Mesothelial cell of epicardium (in vitro differentiated cells): ENCODE measurements around the gene RPS6KA4. TPM values are rescaled to one million over a fixed set of nuclear protein-coding genes. Genes with fewer than 3 reads are reported as not detected.

ENCODE experiments used
- DNase-seq, 2 experiments: peaks; one replicate each; pipeline ENCODE4 v3.0.0; 2021; ENCODE audit warnings: low spot score in 2 of 2; ENCODE audit not compliant: unreplicated experiment in 2 of 2
- H3K27ac Mint-ChIP-seq: 2 replicates; pipeline ENCODE4 v1.8.0; 2021; ENCODE audit warnings: mixed read lengths
- H3K27me3 Mint-ChIP-seq: 2 replicates; pipeline ENCODE4 v1.8.0; 2021; ENCODE audit warnings: low read depth, mixed read lengths
- H3K36me3 Mint-ChIP-seq: 2 replicates; pipeline ENCODE4 v1.8.0; 2021; ENCODE audit warnings: mixed read lengths
- H3K4me1 Mint-ChIP-seq: 2 replicates; pipeline ENCODE4 v1.8.0; 2021; ENCODE audit warnings: mixed read lengths
- H3K4me3 Mint-ChIP-seq: 2 replicates; pipeline ENCODE4 v1.8.0; 2021; ENCODE audit warnings: mild to moderate bottlenecking, moderate library complexity, mixed read lengths
- H3K9me3 Mint-ChIP-seq: 2 replicates; pipeline ENCODE4 v1.8.0; 2021; ENCODE audit warnings: mixed read lengths
- total RNA-seq: library from RNA; stranded (reverse); gene quantifications from 3 replicates; pipeline ENCODE4 v1.2.1, GENCODE V29; 2021
- TF ChIP-seq, protein P1 (sequence below): fragments of 200-600 bp; sonication (generic); IDR thresholded peaks from one replicate; pipeline ENCODE4 v1.5.0; 2021; ENCODE audit warnings: antibody characterized with exemption; ENCODE audit not compliant: unreplicated experiment

RPS6KA4 gene
- total RNA-seq, 1 donor from 2014 or later: 30.1 TPM

DNA sequence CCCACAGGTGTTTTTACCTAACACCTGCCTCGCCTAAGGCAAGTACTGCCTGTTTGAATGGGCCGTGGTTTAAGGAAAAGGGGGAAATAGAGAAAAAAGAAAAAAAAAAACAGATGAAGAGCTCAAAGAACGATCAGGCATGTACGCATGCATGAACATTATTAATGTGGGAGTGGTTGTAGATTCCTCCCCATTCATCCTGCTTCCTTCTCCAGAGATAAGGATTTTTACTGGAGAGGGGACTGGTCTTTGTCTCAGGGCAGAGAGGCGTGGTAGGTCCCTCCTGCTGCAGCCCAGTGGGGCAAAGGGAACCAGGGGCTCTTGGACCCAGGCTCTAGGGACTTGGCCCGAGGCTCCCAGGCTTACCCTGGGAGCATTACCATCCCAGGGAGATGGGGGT is 23.1 kb downstream of the RPS6KA4 start:
- Mint-ChIP-seq H3K27ac (no peak overlapping the region), H3K4me3 (no peak overlapping the region), H3K36me3 (no peaks in the 10 kb centered on the region), H3K9me3 (no peaks in the 10 kb centered on the region), H3K27me3 (no peaks in the 10 kb centered on the region), H3K4me1 (peaks cover 11% of the 10 kb centered on the region)
- TF ChIP-seq, protein P1, sequence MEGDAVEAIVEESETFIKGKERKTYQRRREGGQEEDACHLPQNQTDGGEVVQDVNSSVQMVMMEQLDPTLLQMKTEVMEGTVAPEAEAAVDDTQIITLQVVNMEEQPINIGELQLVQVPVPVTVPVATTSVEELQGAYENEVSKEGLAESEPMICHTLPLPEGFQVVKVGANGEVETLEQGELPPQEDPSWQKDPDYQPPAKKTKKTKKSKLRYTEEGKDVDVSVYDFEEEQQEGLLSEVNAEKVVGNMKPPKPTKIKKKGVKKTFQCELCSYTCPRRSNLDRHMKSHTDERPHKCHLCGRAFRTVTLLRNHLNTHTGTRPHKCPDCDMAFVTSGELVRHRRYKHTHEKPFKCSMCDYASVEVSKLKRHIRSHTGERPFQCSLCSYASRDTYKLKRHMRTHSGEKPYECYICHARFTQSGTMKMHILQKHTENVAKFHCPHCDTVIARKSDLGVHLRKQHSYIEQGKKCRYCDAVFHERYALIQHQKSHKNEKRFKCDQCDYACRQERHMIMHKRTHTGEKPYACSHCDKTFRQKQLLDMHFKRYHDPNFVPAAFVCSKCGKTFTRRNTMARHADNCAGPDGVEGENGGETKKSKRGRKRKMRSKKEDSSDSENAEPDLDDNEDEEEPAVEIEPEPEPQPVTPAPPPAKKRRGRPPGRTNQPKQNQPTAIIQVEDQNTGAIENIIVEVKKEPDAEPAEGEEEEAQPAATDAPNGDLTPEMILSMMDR: no peak
- DNase-seq: no peak

DNA sequence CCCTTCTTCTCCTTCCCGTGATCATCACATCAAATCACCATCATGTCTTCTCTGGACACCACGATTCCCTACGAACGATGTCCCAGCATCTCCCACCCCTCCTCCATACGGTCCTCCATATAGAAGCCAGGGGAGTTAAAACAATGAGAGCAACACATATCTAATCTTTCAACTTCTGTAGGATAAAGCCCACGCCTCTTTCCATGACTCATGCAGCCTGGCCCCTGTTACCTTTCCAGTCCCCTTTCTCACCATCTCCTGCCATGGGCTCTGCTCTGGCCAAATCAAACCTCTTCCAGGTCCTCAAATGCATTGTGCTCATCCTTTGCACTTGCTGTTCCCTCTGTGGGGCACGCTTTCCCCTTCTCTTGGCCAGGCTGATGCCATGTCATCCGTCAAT is 23.6 kb downstream of the RPS6KA4 start:
- TF ChIP-seq, protein P1: no peak
- Mint-ChIP-seq H3K27ac (no peak overlapping the region), H3K9me3 (no peaks in the 10 kb centered on the region), H3K27me3 (no peaks in the 10 kb centered on the region), H3K4me1 (peaks cover 11% of the 10 kb centered on the region), H3K4me3 (no peak overlapping the region), H3K36me3 (no peaks in the 10 kb centered on the region)
- DNase-seq: no peak

DNA sequence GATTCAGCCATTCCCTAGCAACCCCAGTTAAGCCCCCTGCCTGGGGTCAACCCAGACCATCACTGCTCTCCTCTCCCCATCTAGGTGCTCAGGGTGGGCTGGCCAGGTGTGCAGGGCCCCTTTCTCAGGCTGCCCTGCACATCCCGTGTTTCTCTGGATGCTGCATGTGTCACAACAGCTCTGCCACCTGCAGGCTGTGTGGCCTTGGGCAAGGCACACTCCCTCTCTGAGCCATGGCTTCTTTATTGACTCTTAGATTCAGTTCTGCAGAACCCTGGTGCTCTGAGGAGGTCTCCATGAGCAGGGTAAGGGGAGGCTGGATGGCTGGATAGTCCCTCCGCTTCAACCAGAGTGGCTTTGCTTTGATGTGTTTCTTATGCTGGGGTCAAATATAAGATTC is 24.6 kb downstream of the RPS6KA4 start:
- TF ChIP-seq, protein P1: no peak
- no peaks in the 10 kb centered on the region for H3K9me3 Mint-ChIP-seq
- no peak overlapping the region for H3K27ac Mint-ChIP-seq

DNA sequence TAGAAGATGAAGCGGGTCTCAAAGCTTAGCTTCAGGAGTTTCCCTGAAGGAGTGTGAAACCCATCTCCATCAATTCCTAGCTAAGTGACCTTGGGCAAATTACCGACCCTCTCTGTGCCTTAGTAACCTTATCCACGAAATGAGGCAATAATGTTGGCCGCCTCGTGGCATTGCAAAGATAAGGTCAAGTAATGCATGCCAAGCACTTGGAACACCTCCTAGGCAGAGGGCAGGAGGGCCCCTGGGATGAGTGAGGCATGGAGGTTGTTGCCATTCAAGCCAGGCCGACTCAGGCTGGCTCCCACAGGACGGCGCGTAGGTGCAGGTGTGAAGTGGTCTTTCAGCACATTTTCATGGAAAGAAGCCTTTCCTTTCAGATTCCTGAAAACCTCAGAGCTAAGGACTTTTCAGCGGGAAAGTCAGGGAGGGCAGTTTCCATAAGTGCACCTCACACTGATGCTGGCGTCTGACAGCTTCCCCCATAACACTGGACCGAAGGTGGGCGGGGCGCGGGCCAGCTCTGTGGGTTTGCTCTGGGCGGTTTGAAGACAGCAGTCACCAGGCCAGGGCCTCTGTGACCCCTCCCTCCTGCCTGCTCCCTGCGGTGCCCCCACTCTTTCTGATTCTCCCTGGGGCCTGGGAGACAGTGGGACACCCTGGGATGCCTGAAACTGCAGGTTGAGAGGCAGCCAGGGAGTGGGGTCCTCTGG is 25.2 kb downstream of the RPS6KA4 start:
- TF ChIP-seq, protein P1: no peak
- Mint-ChIP-seq H3K36me3 (no peaks in the 10 kb centered on the region), H3K4me3 (no peak overlapping the region), H3K27ac (no peak overlapping the region), H3K9me3 (no peaks in the 10 kb centered on the region), H3K4me1 (peaks cover 11% of the 10 kb centered on the region), H3K27me3 (no peaks in the 10 kb centered on the region)
- DNase-seq: no peak

More for the DNA sequence above, 24.6 kb downstream of the RPS6KA4 start:
- H3K36me3 Mint-ChIP-seq: no peaks in the 10 kb centered on the region
- no peak for DNase-seq
- no peaks in the 10 kb centered on the region for H3K27me3 Mint-ChIP-seq
- peaks cover 11% of the 10 kb centered on the region for H3K4me1 Mint-ChIP-seq
- no peak overlapping the region for H3K4me3 Mint-ChIP-seq

DNA sequence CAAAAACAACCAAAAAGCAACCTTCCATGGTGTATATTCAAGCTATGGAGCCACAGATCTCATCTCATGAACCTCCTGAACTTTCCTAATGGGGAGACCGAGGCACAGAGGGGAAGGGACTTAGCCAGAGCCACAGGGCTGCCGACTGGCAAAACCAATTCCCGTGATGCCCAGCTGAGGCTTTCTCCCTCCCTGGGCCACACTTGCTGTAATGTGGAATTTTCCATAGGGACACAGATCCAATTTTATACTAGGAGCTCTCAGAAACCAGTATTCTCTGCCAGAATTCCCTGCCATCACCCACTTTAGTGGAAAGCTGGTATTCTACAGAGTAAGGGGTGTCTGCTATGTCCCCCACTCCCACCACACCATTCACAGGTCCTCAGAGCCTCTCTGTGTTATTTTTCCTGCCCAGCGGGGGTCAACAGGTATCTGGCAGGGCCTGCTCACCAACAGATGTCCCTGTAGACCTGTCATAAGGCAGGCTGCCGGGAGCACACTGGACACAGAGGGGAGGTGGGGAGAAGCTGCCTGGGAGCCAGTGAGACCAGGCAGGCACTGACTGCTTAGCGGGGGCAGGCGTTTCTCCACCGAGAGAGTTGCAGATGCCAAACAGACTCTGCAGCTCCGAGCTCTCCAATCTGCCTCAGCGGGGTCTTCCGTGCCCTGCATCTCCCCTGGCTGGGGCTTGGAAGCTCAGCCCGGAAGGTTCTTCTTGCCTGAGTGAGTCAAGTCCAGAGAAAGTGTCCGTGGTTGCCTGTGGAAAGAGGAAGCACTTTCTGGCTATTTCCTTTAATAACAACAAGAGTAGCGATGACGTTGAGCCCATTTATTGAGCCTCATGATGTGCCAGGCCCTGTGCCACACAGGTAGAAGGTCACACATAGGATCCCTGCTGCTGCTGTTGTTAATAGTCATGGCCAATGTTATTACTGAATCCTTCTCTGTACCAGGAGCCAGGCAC is 26.3 kb downstream of the RPS6KA4 start:
- Mint-ChIP-seq H3K9me3 (no peaks in the 10 kb centered on the region), H3K4me3 (no peak overlapping the region), H3K27me3 (no peaks in the 10 kb centered on the region), H3K4me1 (peaks cover 11% of the 10 kb centered on the region), H3K27ac (no peak overlapping the region), H3K36me3 (no peaks in the 10 kb centered on the region)
- DNase-seq: no peak
- TF ChIP-seq, protein P1: no peak
